GM19463 (cell line): ENCODE results near the gene HLCS.

Source experiments
- ATAC-seq: cut with Tn5 transposase; IDR thresholded peaks from one replicate; pipeline ENCODE4 v1.9.1; 2021; ENCODE audit warnings: mild to moderate bottlenecking, moderate library complexity; ENCODE audit not compliant: unreplicated experiment

HLCS gene

GRCh38 chr21:36987845-36988244, 21.4 kb upstream of the HLCS start:
- ATAC-seq: no peak

GRCh38 chr21:36985751-36986594, 19.5 kb upstream of the HLCS start:
- no peak for ATAC-seq

GRCh38 chr21:36981977-36982700, 15.7 kb upstream of the HLCS start:
- ATAC-seq: no peak

- no peak for ATAC-seq
These were observed 14.6 kb upstream of the HLCS start for GRCh38 chr21:36981049-36981391.

- ATAC-seq: no peak
These were observed 14.0 kb upstream of the HLCS start for GRCh38 chr21:36980280-36981048.

GRCh38 chr21:36976882-36977651, 10.6 kb upstream of the HLCS start:
- ATAC-seq: peak; percentile 60

- no peak for ATAC-seq
These were observed 9.9 kb upstream of the HLCS start for GRCh38 chr21:36976228-36976861.

- ATAC-seq: no peak
These were observed 8.4 kb upstream of the HLCS start for GRCh38 chr21:36974851-36975192.

GRCh38 chr21:36973986-36974850, 7.7 kb upstream of the HLCS start:
- ATAC-seq: no peak

- no peak for ATAC-seq
These were observed 2.5 kb upstream of the HLCS start for GRCh38 chr21:36968976-36969375.

- no peak for ATAC-seq
These were observed 1.9 kb upstream of the HLCS start for GRCh38 chr21:36968414-36968813.

GRCh38 chr21:36966821-36967768, 626 bp upstream of the HLCS start:
- peak; percentile 20 for ATAC-seq

GRCh38 chr21:36965720-36966065, 776 bp downstream of the HLCS start:
- ATAC-seq: no peak

GRCh38 chr21:36964827-36965719, 1.4 kb downstream of the HLCS start:
- no peak for ATAC-seq

- ATAC-seq: no peak
These were observed 2.1 kb downstream of the HLCS start for GRCh38 chr21:36964398-36964797.

GRCh38 chr21:36962098-36962780, 4.2 kb downstream of the HLCS start:
- no peak for ATAC-seq

- ATAC-seq: no peak
These were observed 5.7 kb downstream of the HLCS start for GRCh38 chr21:36960676-36961284.
